GM23248 (cell line): ENCODE results near the gene PHLDB2.

ENCODE experiments used
- EZH2 ChIP-seq: fragments of 200-600 bp; sonication (generic); IDR thresholded peaks from 2 replicates; pipeline ENCODE4 v1.6.1; 2018; ENCODE audit warnings: antibody characterized with exemption, mild to moderate bottlenecking; ENCODE audit not compliant: insufficient read depth, poor library complexity, severe bottlenecking
- EZH2phosphoT487 ChIP-seq: fragments of 200-600 bp; sonication (generic); IDR thresholded peaks from 2 replicates; pipeline ENCODE4 v1.6.1; 2018; ENCODE audit warnings: antibody characterized with exemption, moderate library complexity, mild to moderate bottlenecking, low read depth; ENCODE audit not compliant: insufficient read depth

DNA sequence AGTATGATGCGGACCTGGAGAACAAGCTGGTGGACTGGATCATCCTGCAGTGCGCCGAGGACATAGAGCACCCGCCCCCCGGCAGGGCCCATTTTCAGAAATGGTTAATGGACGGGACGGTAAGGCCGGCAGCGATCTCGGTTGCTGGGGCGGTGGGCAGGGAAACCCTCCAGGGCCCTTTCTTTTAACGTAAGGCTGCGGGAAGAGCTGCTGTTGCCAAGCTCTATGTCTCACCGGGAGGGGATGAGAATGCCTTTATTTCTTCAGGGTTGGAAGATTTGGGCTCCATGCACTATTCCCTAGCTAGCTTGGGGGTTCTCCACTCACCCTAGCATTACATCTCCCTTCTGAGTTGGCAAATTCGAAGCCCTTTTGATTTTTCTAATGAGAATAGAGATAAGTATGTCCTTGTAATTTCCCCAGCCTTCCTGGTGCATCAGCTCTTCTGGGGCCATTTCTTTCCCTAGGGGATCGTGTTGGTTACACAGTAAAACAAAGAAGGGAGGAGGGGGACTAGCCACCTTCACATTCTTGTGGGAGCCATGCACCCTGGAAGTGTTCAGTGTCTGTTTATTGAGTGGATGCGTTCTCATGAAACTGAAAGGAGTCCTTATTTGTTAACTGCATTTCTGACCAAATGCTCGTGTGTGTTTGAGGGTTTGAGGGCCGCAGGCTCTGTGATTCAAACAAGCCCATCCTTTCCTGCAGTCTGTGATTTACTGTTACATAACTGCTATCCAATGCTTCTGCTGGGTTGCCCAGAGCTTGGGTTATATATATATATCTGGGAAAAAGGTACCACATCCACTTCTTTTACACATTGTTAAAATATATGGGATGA, 140.6 kb downstream of the PHLDB2 start:
- no peak for TF ChIP-seq EZH2
- TF ChIP-seq EZH2phosphoT487, result no peak
